CD1c-positive myeloid dendritic cell (primary cell): ENCODE results near the gene JARID2.

Source experiments
- DNase-seq: peaks from one replicate; pipeline ENCODE4 v3.0.0-alpha.2; 2016; ENCODE audit errors: extremely low spot score

JARID2 gene

DNA sequence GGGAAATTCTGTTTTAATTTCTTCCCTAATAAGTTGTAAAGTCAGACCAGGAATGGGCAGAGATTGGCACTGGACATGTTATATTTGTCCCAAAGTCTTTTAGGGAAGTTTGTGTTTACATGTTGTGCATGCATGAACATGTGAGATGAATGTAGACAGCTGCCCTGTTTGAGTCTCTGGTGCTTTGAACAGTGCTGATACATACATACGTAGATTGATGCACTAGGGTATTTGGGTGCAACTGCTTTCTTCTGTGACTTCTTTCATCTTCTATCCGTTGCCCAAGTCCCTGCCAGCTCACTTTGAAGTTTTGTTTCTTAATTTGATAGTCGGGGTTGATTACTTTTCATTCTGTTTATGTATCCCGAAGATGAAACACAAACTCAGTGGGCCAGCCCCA is 216.4 kb downstream of the JARID2 start:
- no peak for DNase-seq

DNA sequence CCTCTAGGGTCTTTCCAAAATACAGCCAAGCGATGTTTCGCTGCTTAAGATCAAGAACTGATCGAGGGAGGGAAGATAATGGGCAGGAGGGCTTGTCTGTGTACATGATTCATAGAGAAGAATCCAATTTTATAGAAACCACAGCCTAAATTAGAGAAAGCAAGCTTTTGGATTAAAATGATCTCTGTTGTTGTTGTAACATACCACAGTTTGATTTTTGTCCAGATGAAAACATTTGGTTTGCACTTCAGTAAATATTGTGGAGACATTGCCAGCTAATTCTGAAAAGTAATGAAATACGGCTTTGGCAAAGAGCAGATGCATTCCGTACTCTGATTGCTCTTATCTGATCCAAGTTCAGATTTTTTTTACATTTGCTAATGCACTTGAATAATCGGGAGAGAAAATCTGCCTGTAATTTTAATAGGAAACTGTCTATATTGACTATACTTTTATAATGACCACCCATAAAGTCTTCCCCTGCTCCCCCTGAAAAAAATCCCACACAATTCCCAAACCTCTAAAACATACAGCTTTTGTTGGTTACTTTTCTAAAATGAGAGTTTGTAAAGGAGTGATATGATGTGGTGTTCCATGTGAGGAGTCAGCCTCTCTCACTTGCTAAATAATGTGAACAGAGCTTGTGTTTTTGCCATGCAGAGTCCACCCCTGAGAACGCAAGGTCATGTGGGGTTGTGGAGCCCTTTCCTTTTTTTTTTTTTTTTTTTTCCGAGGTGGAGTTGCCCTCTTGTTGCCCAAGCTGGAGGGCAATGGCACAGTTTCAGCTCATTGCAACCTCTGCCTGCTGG is 217.1 kb downstream of the JARID2 start:
- DNase-seq: no peak

GRCh38 chr6:15464211-15464725 is 218.4 kb downstream of the JARID2 start:
- peak; percentile 59 for DNase-seq

DNA sequence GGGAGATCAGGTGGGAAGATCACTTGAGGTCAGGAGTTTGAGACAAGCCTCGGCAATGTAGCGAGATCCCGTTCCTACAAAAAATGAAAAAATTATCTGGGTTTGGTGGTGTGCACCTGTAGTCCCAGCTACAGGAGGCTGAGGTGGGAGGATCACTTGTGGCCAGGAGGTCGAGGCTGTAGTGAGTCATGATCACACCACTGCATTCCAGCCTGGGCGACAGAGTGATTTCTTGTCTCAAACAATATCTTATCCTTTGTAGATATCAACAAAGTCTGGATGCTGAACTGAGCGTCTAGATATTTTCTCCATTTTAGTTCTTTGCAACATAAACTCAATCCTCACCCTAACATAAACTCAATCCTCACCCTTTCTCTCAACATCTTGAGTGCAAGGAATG is 219.3 kb downstream of the JARID2 start:
- DNase-seq: no peak

DNA sequence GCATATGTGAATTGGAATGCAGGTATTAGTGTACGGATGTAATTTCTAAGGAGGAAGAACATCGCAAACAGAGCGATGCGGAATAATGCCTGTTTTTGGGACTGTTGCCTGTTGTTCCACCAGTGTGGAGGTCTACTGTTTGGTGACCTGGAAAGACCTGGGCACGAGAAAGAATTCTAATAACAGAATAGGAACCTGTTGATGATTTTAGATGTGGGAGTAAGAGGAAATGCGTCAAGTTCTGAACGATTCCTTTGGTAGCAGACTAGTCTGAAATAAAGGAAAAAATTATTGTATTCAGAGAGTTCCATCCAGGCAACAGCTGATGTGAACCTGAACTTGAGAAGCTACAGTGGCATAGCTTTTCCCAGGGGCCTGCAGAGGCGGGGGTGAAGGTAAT is 224.9 kb downstream of the JARID2 start:
- no peak for DNase-seq

DNA sequence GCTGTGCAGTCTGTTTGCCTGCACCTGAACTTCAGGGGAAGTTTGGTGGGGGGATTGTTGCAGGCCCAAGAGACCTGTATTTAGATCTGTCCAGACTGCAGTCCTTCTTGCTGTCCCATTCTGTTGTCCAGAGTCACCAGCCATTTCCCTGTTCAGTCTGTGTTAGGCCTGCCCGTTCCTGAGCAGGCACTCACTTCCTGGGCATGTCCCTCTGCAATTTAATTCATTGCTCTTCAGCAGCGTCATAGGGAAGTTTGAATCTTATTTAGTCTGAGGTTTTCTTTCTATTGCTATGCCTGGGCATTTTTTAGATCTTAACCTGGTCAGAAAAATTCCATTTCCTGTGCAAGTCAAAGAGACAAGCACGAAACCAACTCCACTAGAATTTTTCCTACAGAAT is 226.8 kb downstream of the JARID2 start:
- no peak for DNase-seq

DNA sequence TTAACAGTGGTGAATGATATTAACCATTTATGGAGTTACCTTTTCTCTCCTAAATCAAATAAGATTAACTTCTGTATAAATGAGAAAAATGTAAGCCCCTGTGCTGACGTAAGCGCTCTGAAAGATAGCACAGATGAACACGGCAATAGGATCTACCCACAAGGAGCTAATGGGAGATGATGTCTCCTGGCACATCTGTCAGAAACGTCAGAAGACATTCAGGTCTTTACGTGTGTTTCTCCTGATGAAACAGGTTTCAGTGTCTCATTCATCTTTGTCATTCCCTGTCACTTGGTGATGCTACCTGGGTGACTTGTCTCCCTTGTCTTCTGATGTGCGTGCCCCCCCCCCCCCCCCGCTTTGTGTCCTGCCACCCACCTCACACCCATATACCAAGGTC is 227.3 kb downstream of the JARID2 start:
- DNase-seq: no peak

DNA sequence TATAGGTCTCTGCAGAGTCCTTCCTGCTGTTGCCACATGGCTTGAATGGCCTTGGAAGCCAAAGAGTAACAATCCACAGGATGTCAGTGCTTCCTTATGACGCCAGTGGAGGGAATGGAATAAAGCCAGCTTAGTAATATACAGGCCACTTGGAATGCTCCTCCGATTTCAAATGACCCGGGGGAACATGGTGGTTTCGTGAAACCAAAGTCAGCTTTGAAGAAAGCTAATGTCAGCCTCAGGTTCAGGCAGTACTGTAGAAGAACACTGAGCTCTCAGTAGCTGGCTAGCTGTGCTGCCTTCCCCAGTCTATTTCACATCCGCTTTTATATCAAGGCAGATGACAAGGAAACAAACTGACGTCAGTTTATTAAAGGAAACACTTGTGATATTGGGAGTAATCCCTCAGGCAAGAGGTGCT is 227.9 kb downstream of the JARID2 start:
- DNase-seq: peak; percentile 72

DNA sequence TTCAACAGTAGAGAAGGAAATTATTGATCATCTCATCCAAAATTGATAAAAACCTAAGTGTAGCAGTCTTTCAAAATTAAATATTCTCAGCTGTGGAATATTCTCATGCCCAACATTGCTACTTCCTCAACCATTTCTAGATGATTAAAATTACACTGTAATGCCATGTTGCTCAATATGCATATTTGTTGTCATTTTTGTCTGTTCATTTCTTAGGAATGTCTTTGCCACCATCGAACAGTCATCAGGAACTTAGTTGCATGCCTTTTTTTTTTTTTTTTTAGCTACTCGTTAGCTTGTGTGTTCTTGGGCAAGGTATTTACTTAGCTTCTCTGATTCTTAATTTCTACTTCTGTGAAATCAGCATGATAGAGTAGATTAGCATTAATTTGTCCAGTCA is 228.3 kb downstream of the JARID2 start:
- DNase-seq: peak; percentile 82

DNA sequence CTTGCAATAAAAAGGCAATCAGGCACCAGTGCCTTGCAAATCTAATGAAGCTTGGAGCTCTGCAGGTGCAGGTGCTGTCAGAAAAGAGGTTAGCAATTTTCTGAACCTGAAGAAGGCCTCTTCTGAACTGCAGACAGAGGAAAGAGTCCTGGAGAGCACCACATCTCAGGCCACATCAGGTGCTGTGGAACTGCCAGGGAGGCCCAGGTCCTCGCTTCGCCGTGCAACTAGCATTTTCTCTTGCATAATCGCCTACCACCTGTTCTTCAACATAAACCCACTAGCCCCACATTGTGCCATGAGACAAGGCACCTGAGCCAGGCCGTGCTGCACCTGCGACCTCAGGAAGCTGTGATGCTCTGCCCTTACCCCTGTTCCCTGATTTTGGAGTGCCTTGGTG is 229.4 kb downstream of the JARID2 start:
- DNase-seq: no peak

DNA sequence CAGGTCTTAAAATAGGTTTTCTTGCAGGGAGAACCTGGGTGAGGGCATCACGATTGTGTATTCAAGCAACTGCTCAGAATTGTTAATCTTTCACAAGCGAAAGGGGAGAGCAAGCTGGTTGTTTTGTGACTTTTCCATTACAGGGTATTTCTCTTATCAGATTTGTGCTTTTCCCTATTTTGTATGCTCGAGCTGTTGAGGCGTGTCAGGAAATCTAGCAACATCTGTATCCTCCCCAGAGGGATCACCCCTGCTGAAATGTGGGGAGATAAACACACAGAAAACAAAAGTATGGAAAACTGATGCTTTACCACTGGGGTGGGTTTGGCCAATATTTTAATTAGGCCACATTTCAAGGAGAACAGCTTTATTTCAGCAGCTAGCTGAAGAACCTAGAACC is 230.0 kb downstream of the JARID2 start:
- no peak for DNase-seq

DNA sequence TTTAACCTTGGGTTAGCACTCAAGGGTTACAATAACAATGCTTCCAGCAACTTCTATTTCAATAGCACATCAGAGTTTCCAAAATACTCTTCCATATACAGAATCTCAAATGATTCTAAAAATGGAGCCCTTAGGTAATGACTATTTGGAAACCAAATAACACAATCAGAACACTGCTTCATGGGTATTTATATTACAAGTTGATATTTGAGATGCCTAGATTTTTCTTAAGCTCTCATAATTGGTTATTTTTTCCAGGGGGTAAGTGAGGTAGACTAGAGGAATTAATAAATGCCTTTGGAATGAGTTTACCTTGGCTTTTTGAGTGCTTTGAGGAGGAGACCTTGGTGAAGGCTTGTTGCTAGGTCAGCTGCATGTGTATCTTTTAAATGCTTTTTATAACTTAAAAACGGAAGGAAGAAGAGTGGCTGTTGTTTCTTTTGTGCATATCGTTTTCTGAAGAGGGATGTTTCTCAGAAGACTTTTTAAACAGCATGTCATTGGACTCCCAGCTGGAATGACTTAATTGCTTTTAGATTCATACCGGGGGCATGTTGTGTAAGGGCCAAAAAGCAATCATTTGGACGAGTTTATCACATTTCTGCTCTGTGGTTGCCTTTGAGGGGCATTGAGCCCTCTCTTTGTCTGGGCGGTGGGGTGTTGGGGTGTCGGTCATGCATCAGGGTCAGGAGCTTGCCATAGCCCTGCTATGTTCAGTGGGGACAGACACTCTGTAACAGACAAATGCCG is 230.9 kb downstream of the JARID2 start:
- DNase-seq: no peak

DNA sequence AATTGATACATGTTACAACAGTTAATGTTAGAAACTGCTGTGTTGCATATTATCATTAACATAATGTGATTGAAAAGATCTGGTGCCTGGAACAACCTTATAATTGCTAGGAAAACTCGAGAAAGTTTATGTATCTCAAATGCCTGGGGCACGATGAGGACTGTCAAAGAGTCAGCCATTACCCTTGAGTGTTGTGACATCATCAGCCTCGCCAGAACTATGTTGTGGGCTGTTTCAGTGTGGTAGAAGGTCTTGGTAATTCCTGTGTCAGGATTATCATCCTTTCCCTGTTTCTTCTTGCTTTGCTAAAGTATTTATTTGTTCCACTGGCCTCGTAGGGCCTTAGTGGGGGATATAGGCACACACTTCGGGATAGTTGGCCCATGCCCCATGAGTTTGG is 231.9 kb downstream of the JARID2 start:
- no peak for DNase-seq

GRCh38 chr6:15479761-15480160 is 233.9 kb downstream of the JARID2 start:
- no peak for DNase-seq

- DNase-seq: peak; percentile 35
Observed at GRCh38 chr6:15480525-15480924, 234.7 kb downstream of the JARID2 start.

GRCh38 chr6:15481390-15482291 is 235.8 kb downstream of the JARID2 start:
- DNase-seq: no peak

DNA sequence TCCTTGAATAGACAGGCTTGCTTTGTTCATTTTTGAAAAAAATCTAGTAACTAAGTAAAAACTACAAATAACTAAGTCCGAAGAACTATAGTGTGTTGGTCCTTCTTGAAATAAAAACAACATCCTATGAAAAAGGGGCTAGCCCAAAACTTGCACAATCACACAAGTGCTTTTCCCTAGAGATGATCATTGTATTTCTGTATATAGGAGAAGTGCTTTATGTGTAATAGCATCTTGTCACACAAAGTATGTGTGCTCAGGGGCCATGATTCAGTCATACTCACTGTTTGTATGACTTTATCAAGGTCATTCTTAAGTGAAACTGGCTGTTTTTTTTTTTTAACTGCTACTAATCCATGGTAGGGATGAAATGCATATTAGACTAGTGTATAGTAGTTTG is 237.2 kb downstream of the JARID2 start:
- DNase-seq: peak; percentile 59

- no peak for DNase-seq
Observed at GRCh38 chr6:15484140-15484539, 238.3 kb downstream of the JARID2 start.

DNA sequence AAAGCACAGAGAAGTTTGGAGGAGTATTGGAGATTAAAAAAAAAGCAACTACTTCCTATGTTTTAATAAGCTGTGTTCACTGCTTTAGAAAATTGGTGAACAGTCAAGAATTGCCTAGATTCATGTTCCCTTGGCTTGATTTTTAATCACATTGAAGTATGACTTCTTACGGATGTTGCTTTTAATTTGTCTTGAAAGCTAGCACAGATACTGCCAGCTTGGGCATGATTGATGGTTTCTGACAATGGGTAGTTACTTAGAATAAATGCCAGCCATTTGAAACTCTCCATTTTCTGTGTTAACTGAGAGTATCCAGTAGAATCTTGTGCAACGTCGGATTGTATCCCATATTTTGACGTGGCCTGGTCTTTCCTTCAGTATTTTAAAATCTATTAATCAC is 239.0 kb downstream of the JARID2 start:
- DNase-seq: no peak

- peak; percentile 85 for DNase-seq
Observed at GRCh38 chr6:15485936-15486335, 240.1 kb downstream of the JARID2 start.

GRCh38 chr6:15487262-15487661 is 241.4 kb downstream of the JARID2 start:
- DNase-seq: no peak
